Activated CD8-positive, alpha-beta memory T cell treated with anti-CD3 and anti-CD28 coated beads, Interleukin-2, amount 10 ng/mL, durations not matched to agents 7 days and 5 days (primary cell): Measurements from ENCODE around the gene GRIN2C. TPM values are rescaled to one million over a fixed set of nuclear protein-coding genes. Genes with fewer than 3 reads are reported as not detected.

ENCODE experiments used
- ATAC-seq: fragments of 150-1000 bp; cut with Tn5 transposase; one replicate; pipeline ENCODE4 v1.10.0; 2021; ENCODE audit warnings: moderate library complexity
- CTCF ChIA-PET: fragments of 350-600 bp; sonication (Branson Sonifier 250); formaldehyde crosslinking; loops from one replicate; lab custom pipeline; 2021; ENCODE audit warnings: antibody characterized with exemption; lab: Charles Lee
- DNase-seq: peaks from one replicate; pipeline ENCODE4 v3.0.0-alpha.2; 2020
- H3K27ac Mint-ChIP-seq: one replicate; pipeline ENCODE4 v1.8.0; 2021; ENCODE audit warnings: mild to moderate bottlenecking, mixed read lengths
- H3K27me3 Mint-ChIP-seq: one replicate; pipeline ENCODE4 v1.8.0; 2021; ENCODE audit warnings: mixed read lengths
- H3K36me3 Mint-ChIP-seq: one replicate; pipeline ENCODE4 v1.8.0; 2021; ENCODE audit warnings: mild to moderate bottlenecking, mixed read lengths
- H3K4me1 Mint-ChIP-seq: one replicate; pipeline ENCODE4 v1.8.0; 2021; ENCODE audit warnings: mixed read lengths
- H3K4me3 Mint-ChIP-seq: one replicate; pipeline ENCODE4 v1.8.0; 2021; ENCODE audit warnings: mild to moderate bottlenecking, moderate library complexity, mixed read lengths
- H3K9me3 Mint-ChIP-seq: one replicate; pipeline ENCODE4 v1.8.0; 2022; ENCODE audit warnings: low read depth, mixed read lengths
- total RNA-seq, 2 experiments: library from RNA; stranded (reverse); gene quantifications; one replicate each; pipeline ENCODE4 v1.2.3, GENCODE V29; 2021

The GRIN2C gene
- total RNA-seq, 2 experiments from 2014 or later: 0.07 to 0.09 TPM

- ATAC-seq (no peak), DNase-seq (no peak)
- peaks cover 11% of the 10 kb centered on the region for H3K36me3 Mint-ChIP-seq
- H3K4me1 Mint-ChIP-seq: peaks cover 16% of the 10 kb centered on the region
- no peak overlapping the region for H3K4me3 Mint-ChIP-seq
- H3K27me3 Mint-ChIP-seq: peaks cover 8% of the 10 kb centered on the region
- H3K9me3 Mint-ChIP-seq: no peaks in the 10 kb centered on the region
- CTCF ChIA-PET: interaction anchor here (1.0 to 20.3 kb wide), 13 partner anchors 8 to 202 kb away, joined by 3 to 262 read pairs (median 4); partner anchors contain the start of genes FDXR and NAT9
- no peak overlapping the region for H3K27ac Mint-ChIP-seq
Measured at GRCh38 chr17:74866198-74866835, 6.6 kb upstream of the GRIN2C start.

- H3K9me3 Mint-ChIP-seq: no peaks in the 10 kb centered on the region
- peaks cover 12% of the 10 kb centered on the region for H3K4me1 Mint-ChIP-seq
- CTCF ChIA-PET: interaction anchor here (0.6 to 20.3 kb wide), 19 partner anchors 8 to 209 kb away, joined by 3 to 262 read pairs (median 4); partner anchors contain the start of genes FDXR and NAT9
- no peak overlapping the region for H3K4me3 Mint-ChIP-seq
- DNase-seq (no peak), ATAC-seq (no peak)
- H3K27ac Mint-ChIP-seq: no peak overlapping the region
- peaks cover 9% of the 10 kb centered on the region for H3K36me3 Mint-ChIP-seq
- peaks cover 12% of the 10 kb centered on the region for H3K27me3 Mint-ChIP-seq
Measured at GRCh38 chr17:74865504-74866197, 6.0 kb upstream of the GRIN2C start.

- Mint-ChIP-seq H3K27ac (no peak overlapping the region), H3K4me3 (no peak overlapping the region), H3K9me3 (no peaks in the 10 kb centered on the region), H3K36me3 (peaks cover 8% of the 10 kb centered on the region), H3K27me3 (peaks cover 20% of the 10 kb centered on the region), H3K4me1 (peaks cover 12% of the 10 kb centered on the region)
- CTCF ChIA-PET: interaction anchor here (0.6 to 20.3 kb wide), 18 partner anchors 9 to 208 kb away, joined by 3 to 262 read pairs (median 4); partner anchors contain the start of genes FDXR and NAT9
- peak; percentile 78 for DNase-seq
- ATAC-seq: peak; percentile 60
Measured at GRCh38 chr17:74864866-74865395, 5.2 kb upstream of the GRIN2C start.

- CTCF ChIA-PET: interaction anchor here (0.7 to 20.3 kb wide), 13 partner anchors 10 to 207 kb away, joined by 3 to 262 read pairs (median 4); partner anchors contain the start of gene FDXR
- H3K36me3 Mint-ChIP-seq: peaks cover 6% of the 10 kb centered on the region
- ATAC-seq: no peak
- no peaks in the 10 kb centered on the region for H3K9me3 Mint-ChIP-seq
- peaks cover 23% of the 10 kb centered on the region for H3K27me3 Mint-ChIP-seq
- H3K4me1 Mint-ChIP-seq: peaks cover 11% of the 10 kb centered on the region
- H3K27ac Mint-ChIP-seq: no peak overlapping the region
- no peak overlapping the region for H3K4me3 Mint-ChIP-seq
- DNase-seq: no peak
Measured at GRCh38 chr17:74864297-74864865, 4.7 kb upstream of the GRIN2C start.

- Mint-ChIP-seq H3K4me3 (no peak overlapping the region), H3K4me1 (peaks cover 10% of the 10 kb centered on the region), H3K9me3 (no peaks in the 10 kb centered on the region), H3K36me3 (peaks cover 6% of the 10 kb centered on the region), H3K27me3 (peaks cover 30% of the 10 kb centered on the region), H3K27ac (no peak overlapping the region)
- ATAC-seq (no peak), DNase-seq (no peak)
- CTCF ChIA-PET: interaction anchor here (0.7 to 20.3 kb wide), 15 partner anchors 9 to 207 kb away, joined by 3 to 262 read pairs (median 5); partner anchors contain the start of gene FDXR
Measured at GRCh38 chr17:74863420-74864296, 4.0 kb upstream of the GRIN2C start.

- CTCF ChIA-PET: interaction anchor here (0.9 to 20.3 kb wide), 20 partner anchors 10 to 495 kb away, joined by 3 to 262 read pairs (median 7); partner anchors contain the start of gene FDXR
- Mint-ChIP-seq H3K9me3 (no peaks in the 10 kb centered on the region), H3K27me3 (peaks cover 36% of the 10 kb centered on the region), H3K4me3 (no peak overlapping the region), H3K4me1 (peaks cover 7% of the 10 kb centered on the region), H3K27ac (no peak overlapping the region), H3K36me3 (peaks cover 6% of the 10 kb centered on the region)
- ATAC-seq: no peak
- no peak for DNase-seq
Measured at GRCh38 chr17:74862919-74863318, 3.2 kb upstream of the GRIN2C start.

- Mint-ChIP-seq H3K27ac (no peak overlapping the region), H3K36me3 (peaks cover 6% of the 10 kb centered on the region), H3K4me3 (no peak overlapping the region), H3K9me3 (no peaks in the 10 kb centered on the region), H3K4me1 (peaks cover 7% of the 10 kb centered on the region), H3K27me3 (peaks cover 41% of the 10 kb centered on the region)
- peak; percentile 78 for DNase-seq
- CTCF ChIA-PET: interaction anchor here (0.8 to 20.3 kb wide), 25 partner anchors 10 to 494 kb away, joined by 3 to 262 read pairs (median 5); partner anchors contain the start of gene FDXR
- peak; percentile 61 for ATAC-seq
Measured at GRCh38 chr17:74862108-74862901, 2.6 kb upstream of the GRIN2C start.

GRCh38 chr17:74861662-74862107 is 2.0 kb upstream of the GRIN2C start:
- H3K27me3 Mint-ChIP-seq: peaks cover 47% of the 10 kb centered on the region
- H3K27ac Mint-ChIP-seq: no peak overlapping the region
- H3K36me3 Mint-ChIP-seq: peaks cover 6% of the 10 kb centered on the region
- H3K9me3 Mint-ChIP-seq: no peaks in the 10 kb centered on the region
- H3K4me3 Mint-ChIP-seq: no peak overlapping the region
- peaks cover 7% of the 10 kb centered on the region for H3K4me1 Mint-ChIP-seq
- ATAC-seq: no peak
- DNase-seq: no peak
- CTCF ChIA-PET: interaction anchor here (0.8 to 20.3 kb wide), 22 partner anchors 9 to 494 kb away, joined by 3 to 262 read pairs (median 6); partner anchors contain the start of gene FDXR

GRCh38 chr17:74860872-74861661 is 1.4 kb upstream of the GRIN2C start:
- no peak for DNase-seq
- Mint-ChIP-seq H3K27ac (no peak overlapping the region), H3K4me3 (no peak overlapping the region), H3K27me3 (peaks cover 52% of the 10 kb centered on the region), H3K9me3 (no peaks in the 10 kb centered on the region), H3K4me1 (peaks cover 7% of the 10 kb centered on the region), H3K36me3 (peaks cover 6% of the 10 kb centered on the region)
- CTCF ChIA-PET: interaction anchor here (0.7 to 20.3 kb wide), 19 partner anchors 8 to 417 kb away, joined by 3 to 262 read pairs (median 6); partner anchors contain the start of gene FDXR
- ATAC-seq: no peak

GRCh38 chr17:74860229-74860871 is 665 bp upstream of the GRIN2C start:
- ATAC-seq: no peak
- no peaks in the 10 kb centered on the region for H3K9me3 Mint-ChIP-seq
- DNase-seq: no peak
- H3K36me3 Mint-ChIP-seq: peaks cover 6% of the 10 kb centered on the region
- H3K27me3 Mint-ChIP-seq: peaks cover 59% of the 10 kb centered on the region
- CTCF ChIA-PET: interaction anchor here (0.7 to 20.3 kb wide), 8 partner anchors 11 to 203 kb away, joined by 3 to 262 read pairs (median 6); partner anchors contain the start of gene FDXR
- peaks cover 7% of the 10 kb centered on the region for H3K4me1 Mint-ChIP-seq
- H3K27ac Mint-ChIP-seq: no peak overlapping the region
- no peak overlapping the region for H3K4me3 Mint-ChIP-seq
